ENCODE measurements around the gene OR52L1.

Gene OR52L1

DNA sequence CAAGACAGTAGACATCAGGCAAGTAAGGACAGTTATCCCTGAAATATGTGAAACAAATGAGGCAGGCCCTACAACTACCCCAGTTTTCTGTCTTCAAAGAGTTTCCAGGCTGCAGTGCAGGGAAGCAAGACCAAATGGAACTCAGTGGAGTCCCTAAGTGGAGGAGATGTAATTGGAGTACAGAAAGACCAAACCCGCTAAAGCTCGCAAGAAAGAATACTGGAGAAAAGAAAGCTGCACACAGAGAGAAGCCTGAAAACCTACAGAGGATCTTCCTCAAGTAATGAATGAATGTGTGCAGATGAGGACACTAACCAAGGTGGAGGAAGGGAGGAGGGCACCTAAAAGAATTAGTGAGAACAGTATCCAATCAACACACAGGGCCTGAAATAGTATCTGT is 46.0 kb downstream of the OR52L1 start:
- no peak for DNase-seq (ENCODE audit: low spot score)

DNA sequence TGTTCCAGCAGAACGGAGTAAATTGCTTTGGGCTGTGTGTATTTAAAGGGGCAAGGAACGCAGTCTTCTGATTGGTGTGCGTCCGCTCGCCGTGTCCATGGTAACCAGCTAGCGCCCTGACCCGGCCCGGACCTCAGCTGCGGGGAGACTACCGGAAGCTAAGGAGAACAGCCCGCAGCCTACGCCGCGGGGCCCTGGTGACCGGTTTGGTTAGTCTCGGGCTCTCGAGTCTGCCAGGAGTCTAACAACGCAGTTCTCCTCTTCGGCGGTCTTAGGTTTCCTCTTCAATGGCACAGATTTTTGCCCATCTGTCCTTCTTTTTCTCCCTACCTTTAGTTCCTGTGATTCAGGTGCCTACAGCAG is 48.2 kb downstream of the OR52L1 start:
- DNase-seq (ENCODE audit: low spot score): no peak

DNA sequence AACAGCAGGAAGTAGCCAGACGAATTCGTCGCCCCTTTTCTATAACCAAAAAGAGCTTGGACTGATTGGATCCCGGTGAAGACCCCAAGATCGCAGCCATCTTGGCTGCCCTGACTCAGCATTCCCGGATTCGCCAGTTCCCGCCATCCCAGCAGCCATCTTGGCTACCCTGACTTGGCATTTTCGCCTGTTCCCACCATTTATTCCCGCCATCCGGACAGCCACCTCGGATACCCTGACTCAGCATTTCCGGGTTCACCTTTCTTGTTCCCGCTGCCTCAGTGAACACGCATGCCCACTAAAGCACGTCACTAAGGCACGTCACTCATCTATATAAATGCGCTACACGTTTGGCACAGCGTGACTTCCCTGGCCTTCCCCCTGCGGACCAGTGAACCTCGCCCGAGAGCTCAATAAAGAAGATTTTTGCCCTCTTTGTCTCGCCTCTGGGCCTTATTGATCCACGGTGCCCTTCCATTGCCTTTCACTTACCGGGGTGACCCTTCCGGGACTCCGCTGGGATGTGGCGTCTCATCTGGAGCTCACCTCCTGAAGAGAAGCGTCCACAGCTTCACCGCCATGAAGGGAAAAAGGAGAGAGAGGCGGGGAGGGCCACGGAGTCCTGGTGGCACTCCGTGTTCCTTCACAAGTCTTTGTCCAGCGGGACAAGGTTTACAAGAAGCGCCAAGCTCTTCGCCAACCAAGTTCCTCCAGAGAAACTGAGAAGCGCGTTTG is 48.8 kb downstream of the OR52L1 start:
- DNase-seq (ENCODE audit: low spot score): no peak
